T-helper 2 cell treated with Interferon-gamma antibody and Interleukin-4, amounts not matched to agents 5 μg/mL and 100 μg/mL, for 36 hours (primary cell): Measurements from ENCODE around the gene SMURF1.
"Not testable (repeated sequence)": the region's sequence is repeated elsewhere in the genome, so short reads cannot be mapped to it uniquely, and the experiment has no call there.

Source experiments
- DNase-seq: peaks from one replicate; pipeline ENCODE4 v3.0.0; 2021; ENCODE audit warnings: low spot score
- H3K27ac Mint-ChIP-seq: one replicate; pipeline ENCODE4 v1.8.0; 2021; ENCODE audit warnings: mild to moderate bottlenecking, mixed read lengths
- H3K27me3 Mint-ChIP-seq: one replicate; pipeline ENCODE4 v1.8.0; 2021; ENCODE audit warnings: low read depth, mixed read lengths
- H3K36me3 Mint-ChIP-seq: one replicate; pipeline ENCODE4 v1.8.0; 2021; ENCODE audit warnings: low read depth, mixed read lengths
- H3K4me1 Mint-ChIP-seq: one replicate; pipeline ENCODE4 v1.8.0; 2021; ENCODE audit warnings: low read depth, mixed read lengths
- H3K4me3 Mint-ChIP-seq: one replicate; pipeline ENCODE4 v1.8.0; 2022; ENCODE audit warnings: mild to moderate bottlenecking, moderate library complexity, mixed read lengths
- H3K9me3 Mint-ChIP-seq: one replicate; pipeline ENCODE4 v1.8.0; 2021; ENCODE audit warnings: mixed read lengths

The SMURF1 gene

GRCh38 chr7:99165816-99166215 is 21.9 kb upstream of the SMURF1 start:
- Mint-ChIP-seq H3K9me3 (no peaks in the 10 kb centered on the region), H3K27me3 (peaks cover 5% of the 10 kb centered on the region), H3K27ac (no peak overlapping the region), H3K36me3 (no peaks in the 10 kb centered on the region), H3K4me3 (no peak overlapping the region), H3K4me1 (peaks cover 2% of the 10 kb centered on the region)
- no peak for DNase-seq

DNA sequence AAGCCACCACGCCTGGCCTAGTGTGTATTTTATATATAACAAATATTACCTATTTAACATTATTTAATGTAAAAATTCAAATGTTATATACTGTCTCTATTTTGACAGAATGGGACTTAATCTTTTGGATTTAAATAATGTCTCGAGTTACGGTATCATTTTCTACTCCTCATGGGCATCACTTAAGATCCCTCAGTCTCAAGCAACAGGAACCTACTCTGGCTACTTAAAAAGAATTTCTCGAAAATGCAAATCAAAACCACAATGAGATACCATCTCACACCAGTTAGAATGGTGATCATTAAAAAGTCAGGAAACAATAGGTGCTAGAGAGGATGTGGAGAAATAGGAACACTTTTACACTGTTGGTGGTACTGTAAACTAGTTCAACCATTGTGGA is 19.8 kb upstream of the SMURF1 start:
- not testable (repeated sequence) for H3K36me3 Mint-ChIP-seq, H3K27me3 Mint-ChIP-seq, H3K9me3 Mint-ChIP-seq, H3K4me1 Mint-ChIP-seq, H3K4me3 Mint-ChIP-seq, H3K27ac Mint-ChIP-seq, DNase-seq

DNA sequence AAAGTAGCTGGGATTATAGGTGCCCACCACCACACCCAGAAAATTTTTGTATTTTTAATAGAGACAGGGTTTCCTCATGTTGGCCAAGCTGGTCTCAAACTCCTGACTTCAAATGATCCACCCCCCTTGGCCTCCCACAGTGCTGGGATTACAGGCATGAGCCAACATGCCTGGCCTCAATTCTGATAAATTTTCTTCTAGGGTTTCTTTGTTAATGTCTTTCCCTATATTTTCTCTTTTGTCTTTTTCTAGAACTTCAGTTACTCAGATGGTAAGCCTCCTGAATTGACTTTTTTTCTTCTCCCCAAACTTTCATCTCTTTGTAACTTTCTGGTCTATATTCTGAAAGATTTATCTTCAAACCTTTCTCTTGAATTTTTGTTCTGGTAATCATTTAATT is 12.7 kb upstream of the SMURF1 start:
- Mint-ChIP-seq H3K4me1 (peaks cover 4% of the 10 kb centered on the region), H3K9me3 (no peaks in the 10 kb centered on the region), H3K36me3 (no peaks in the 10 kb centered on the region), H3K4me3 (no peak overlapping the region), H3K27me3 (peaks cover 15% of the 10 kb centered on the region), H3K27ac (no peak overlapping the region)
- no peak for DNase-seq

DNA sequence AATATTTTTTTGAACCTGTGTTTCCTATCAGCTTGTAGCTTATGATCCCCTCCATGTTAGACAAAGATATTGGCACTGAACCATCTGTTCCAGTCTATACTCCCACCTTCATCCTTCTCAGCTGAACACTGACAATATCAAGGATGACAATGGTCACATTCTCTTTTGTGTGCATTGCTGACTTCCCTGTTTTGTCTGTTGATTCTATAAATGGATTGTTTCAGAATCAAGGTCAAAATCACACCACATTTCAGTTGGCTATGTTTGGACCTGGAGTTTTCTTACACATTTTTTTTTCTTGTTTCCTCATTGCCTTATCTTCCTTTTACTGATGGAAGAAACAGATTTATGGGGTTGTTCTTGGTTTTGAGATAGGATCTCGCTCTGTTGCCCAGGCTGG is 11.3 kb upstream of the SMURF1 start:
- no peak for DNase-seq
- H3K4me3 Mint-ChIP-seq, result no peak overlapping the region
- no peak overlapping the region for H3K27ac Mint-ChIP-seq
- peaks cover 4% of the 10 kb centered on the region for H3K4me1 Mint-ChIP-seq
- H3K36me3 Mint-ChIP-seq, result no peaks in the 10 kb centered on the region
- H3K27me3 Mint-ChIP-seq, result peaks cover 10% of the 10 kb centered on the region
- no peaks in the 10 kb centered on the region for H3K9me3 Mint-ChIP-seq

GRCh38 chr7:99146979-99147378 is 3.1 kb upstream of the SMURF1 start:
- Mint-ChIP-seq H3K36me3 (peaks cover 3% of the 10 kb centered on the region), H3K27ac (no peak overlapping the region), H3K4me3 (no peak overlapping the region), H3K27me3 (peaks cover 9% of the 10 kb centered on the region), H3K4me1 (peaks cover 16% of the 10 kb centered on the region), H3K9me3 (no peaks in the 10 kb centered on the region)
- DNase-seq, result no peak

DNA sequence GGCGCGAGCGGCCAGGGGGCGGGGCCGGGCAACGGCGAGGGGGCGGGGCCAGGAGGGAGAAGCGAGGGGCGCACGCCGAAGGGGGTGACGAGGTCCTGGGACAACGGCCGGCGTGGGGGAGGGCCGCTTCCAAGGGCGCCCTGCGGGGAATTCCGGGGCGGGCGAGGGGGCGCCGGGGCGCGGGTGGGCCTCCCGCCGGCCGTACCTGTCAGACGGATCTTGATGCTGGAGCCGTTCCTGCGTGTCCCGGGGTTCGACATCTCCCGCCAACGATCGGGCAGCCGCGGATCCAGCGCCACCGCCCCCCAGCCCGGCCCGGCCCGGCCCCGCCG is 421 bp downstream of the SMURF1 start:
- DNase-seq, result no peak
- Mint-ChIP-seq H3K9me3 (no peaks in the 10 kb centered on the region), H3K27me3 (peaks cover 7% of the 10 kb centered on the region), H3K4me3 (peak overlapping the region; percentile 87), H3K27ac (peak overlapping the region; percentile 88), H3K36me3 (peaks cover 7% of the 10 kb centered on the region), H3K4me1 (peaks cover 33% of the 10 kb centered on the region)

DNA sequence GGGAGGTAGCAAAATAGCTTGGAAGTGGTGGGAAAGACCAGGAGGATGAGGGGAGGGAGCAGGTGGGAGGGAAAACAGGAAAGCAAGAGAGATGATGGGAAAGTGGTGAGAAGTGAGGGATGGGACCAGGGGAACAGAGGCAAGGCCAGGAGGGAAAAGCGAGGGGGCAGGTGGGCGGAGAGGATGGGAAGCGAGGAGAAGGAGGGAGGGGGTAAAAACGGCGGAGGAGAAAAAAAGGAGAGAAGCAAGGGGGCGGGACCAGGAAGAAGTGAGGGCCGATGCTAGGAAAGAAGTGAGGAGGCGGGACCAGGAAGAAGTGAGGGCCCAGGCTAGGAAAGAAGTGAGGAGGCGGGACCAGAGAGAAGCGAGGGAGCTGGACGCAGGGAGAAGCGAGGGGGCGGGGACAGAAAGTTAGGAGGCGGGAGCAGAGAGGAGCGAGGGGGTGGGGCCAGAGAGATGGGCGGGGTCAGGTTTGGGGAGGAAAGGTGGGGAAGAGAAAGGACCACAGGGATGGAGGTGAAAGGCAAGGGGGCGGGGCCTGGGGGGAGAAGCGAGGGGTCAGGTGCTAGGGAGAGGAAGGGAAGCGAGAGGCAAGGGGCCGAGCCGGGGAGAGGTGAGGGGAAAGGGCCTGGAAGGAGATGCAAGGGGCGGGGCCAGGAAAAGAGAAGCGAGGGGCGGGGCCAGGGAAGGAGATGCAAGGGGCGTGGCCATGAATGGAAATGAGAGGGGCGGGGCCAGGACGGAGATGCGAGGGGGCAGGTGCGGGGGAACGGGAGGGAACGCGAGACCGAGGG is 984 bp downstream of the SMURF1 start:
- Mint-ChIP-seq H3K27ac (peak overlapping the region; percentile 88), H3K4me1 (peaks cover 33% of the 10 kb centered on the region), H3K36me3 (peaks cover 7% of the 10 kb centered on the region), H3K4me3 (peak overlapping the region; percentile 87), H3K27me3 (peaks cover 5% of the 10 kb centered on the region), H3K9me3 (no peaks in the 10 kb centered on the region)
- peak; percentile 72 for DNase-seq

DNA sequence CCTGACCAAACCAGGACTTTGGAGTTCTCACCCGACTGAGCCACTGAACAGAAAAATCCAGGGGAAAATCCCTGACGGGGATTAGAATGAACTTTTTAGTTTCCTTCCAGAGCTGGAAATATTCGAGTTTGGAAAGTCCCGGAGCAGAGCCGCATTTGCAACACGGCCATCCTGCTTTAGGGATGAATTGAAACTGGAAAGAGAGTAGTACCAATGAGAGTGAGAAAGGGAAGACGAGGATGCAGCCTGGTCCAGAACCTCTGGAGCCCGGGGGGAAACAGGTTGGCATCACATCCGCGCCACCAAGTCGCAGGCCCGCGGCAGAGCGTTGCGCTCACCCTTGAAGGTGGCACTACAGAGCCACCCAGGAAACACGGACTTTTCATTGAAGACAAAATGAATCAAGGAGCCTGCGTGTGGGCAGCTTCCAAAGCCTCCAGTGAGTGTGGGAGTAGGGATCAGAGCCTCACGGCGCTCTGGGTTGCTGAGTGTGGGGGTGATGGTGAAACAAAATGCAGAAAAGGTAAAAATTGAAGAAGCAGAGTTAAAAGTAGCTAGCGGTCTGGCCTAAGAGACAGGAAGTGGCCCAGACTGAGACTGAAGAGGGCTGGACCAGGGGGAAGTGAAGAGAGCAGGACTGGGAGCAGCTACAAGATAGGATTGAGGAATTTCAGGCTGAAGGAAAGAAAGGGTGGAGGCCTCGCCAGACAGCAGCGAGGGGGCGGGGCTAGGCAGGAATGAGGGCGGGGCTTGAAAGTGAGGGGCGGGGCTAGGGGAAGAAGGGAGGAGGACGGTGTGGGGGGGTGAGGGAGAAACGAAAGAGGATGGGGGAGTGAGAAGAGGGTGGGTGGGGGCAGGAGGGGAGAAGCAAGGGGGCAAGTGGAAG is 1.8 kb downstream of the SMURF1 start:
- Mint-ChIP-seq H3K4me1 (peaks cover 33% of the 10 kb centered on the region), H3K9me3 (no peaks in the 10 kb centered on the region)
- peak; percentile 23 for DNase-seq

DNA sequence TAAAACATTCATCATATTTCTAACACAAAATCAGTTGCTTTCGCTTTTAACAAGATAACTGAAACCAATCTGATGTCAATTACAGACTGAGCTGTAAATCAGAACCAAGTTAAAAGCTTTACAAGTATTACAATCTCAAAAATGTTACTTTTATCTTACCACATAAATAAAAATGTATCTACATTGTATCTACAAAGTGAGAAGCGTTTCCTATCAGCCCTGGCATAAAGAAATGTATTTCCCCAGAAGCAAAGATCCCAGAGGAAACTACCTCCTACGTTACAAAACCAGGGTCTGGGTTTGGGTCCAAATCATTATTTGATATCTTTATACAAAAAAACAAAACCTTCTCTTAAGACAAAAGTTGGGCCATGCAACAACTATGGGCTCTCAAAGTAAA is 2.6 kb downstream of the SMURF1 start:
- Mint-ChIP-seq H3K36me3 (peaks cover 7% of the 10 kb centered on the region), H3K27ac (peak overlapping the region; percentile 35), H3K4me1 (peaks cover 33% of the 10 kb centered on the region), H3K4me3 (peak overlapping the region; percentile 92), H3K9me3 (no peaks in the 10 kb centered on the region), H3K27me3 (peaks cover 5% of the 10 kb centered on the region)
- DNase-seq, result no peak

More for the DNA sequence above, 1.8 kb downstream of the SMURF1 start:
- Mint-ChIP-seq H3K36me3 (peaks cover 7% of the 10 kb centered on the region), H3K27me3 (peaks cover 5% of the 10 kb centered on the region), H3K4me3 (peak overlapping the region; percentile 92), H3K27ac (peak overlapping the region; percentile 93)

DNA sequence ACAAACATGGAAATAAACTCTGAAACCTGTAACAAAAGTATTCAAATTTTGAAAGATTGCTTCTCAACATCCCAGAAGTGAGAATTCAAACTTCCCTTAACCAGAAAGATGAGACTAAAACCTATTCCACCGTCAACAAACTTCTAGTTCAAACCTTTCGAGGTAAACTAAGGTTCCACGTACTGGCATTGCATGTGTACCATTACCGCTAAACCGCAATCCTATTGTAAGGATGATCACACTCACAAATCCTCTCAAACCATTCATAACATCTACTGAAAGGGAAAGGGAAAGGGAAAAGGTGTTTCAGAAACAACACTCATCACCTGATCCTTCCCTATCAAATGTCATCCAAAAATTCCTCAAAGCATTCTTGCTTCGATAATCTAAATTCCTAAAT is 3.1 kb downstream of the SMURF1 start:
- H3K9me3 Mint-ChIP-seq, result no peaks in the 10 kb centered on the region
- H3K36me3 Mint-ChIP-seq, result peaks cover 7% of the 10 kb centered on the region
- peak overlapping the region; percentile 92 for H3K4me3 Mint-ChIP-seq
- peaks cover under 1% of the 10 kb centered on the region for H3K27me3 Mint-ChIP-seq
- H3K4me1 Mint-ChIP-seq, result peaks cover 34% of the 10 kb centered on the region
- no peak overlapping the region for H3K27ac Mint-ChIP-seq
- DNase-seq, result no peak

DNA sequence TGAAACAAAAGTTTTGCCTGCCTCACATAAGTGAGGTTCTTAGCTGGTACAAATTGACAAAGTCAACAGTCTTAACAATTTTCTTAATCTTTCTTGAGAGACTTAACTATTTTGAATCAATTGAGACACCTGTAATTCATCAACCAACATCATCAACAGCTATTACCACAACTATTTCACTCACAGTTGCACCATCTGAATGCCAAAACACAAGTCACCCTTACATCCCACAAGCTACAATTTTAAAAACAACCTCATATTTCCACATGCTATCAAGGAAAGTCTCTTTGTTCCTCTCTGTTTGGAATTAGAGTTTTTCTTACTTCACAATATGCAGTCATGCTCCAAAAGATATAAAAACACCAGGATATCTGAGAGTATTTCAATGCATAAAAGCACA is 4.9 kb downstream of the SMURF1 start:
- DNase-seq, result no peak
- Mint-ChIP-seq H3K9me3 (no peaks in the 10 kb centered on the region), H3K27ac (no peak overlapping the region), H3K4me3 (no peak overlapping the region), H3K27me3 (no peaks in the 10 kb centered on the region), H3K4me1 (peaks cover 29% of the 10 kb centered on the region), H3K36me3 (peaks cover 7% of the 10 kb centered on the region)

GRCh38 chr7:99137411-99138180 is 6.3 kb downstream of the SMURF1 start:
- no peak for DNase-seq
- Mint-ChIP-seq H3K36me3 (peaks cover 7% of the 10 kb centered on the region), H3K4me3 (no peak overlapping the region), H3K4me1 (peaks cover 25% of the 10 kb centered on the region), H3K27ac (no peak overlapping the region), H3K27me3 (no peaks in the 10 kb centered on the region), H3K9me3 (no peaks in the 10 kb centered on the region)

DNA sequence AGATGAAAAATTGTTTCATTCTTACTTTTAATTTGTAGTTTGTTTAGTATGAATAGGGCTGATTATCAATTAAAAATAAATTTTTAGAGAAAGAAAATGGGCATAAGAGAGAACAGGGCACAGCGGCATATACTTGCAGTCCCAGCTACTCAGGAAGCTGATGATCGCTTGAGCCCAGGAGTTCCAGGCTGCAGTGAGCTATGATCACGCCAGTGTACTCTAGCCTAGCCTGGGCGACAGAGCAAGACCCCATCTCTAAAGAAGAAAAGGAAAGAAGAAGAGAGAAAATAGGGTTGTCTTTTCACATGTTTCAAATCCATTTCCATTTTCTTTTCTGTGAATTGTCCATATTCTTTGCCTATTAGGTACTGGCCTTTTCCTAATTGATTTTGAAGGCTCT is 8.0 kb downstream of the SMURF1 start:
- H3K36me3 Mint-ChIP-seq, result peaks cover 2% of the 10 kb centered on the region
- DNase-seq, result no peak
- H3K4me1 Mint-ChIP-seq, result peaks cover 14% of the 10 kb centered on the region
- H3K9me3 Mint-ChIP-seq, result no peaks in the 10 kb centered on the region
- no peak overlapping the region for H3K4me3 Mint-ChIP-seq
- H3K27ac Mint-ChIP-seq, result no peak overlapping the region
- H3K27me3 Mint-ChIP-seq, result no peaks in the 10 kb centered on the region
